Colonic mucosa (tissue), 4 donors: ENCODE results near the gene TREML1. TPM values are rescaled to one million over a fixed set of nuclear protein-coding genes. Genes with fewer than 3 reads are reported as not detected.

Experiments used
- DNase-seq: peaks from one replicate; pipeline ENCODE4 v3.0.0-alpha.2; 2020
- H3K27ac ChIP-seq: fragments of 200-600 bp; one replicate; pipeline ENCODE4 v1.8.0; 2021
- H3K27me3 ChIP-seq: fragments of 200-600 bp; one replicate; pipeline ENCODE4 v1.8.0; 2021
- H3K36me3 ChIP-seq: fragments of 200-600 bp; one replicate; pipeline ENCODE4 v1.8.0; 2021
- H3K4me1 ChIP-seq: fragments of 200-600 bp; one replicate; pipeline ENCODE4 v1.8.0; 2021; ENCODE audit warnings: mild to moderate bottlenecking
- H3K4me3 ChIP-seq: fragments of 200-600 bp; one replicate; pipeline ENCODE4 v1.8.0; 2021
- H3K9ac ChIP-seq, 2 donors: one replicate each; pipeline ENCODE4 v1.7.0; 2013; ENCODE audit warnings: control low read depth in 2 of 2, low read depth in 2 of 2, low read length in 2 of 2
- H3K9me3 ChIP-seq: fragments of 200-600 bp; one replicate; pipeline ENCODE4 v1.8.0; 2021
- CTCF ChIP-seq: fragments of 200-600 bp; IDR thresholded peaks from one replicate; pipeline ENCODE4 v1.8.0; 2022; ENCODE audit warnings: antibody characterized with exemption, mild to moderate bottlenecking
- intact Hi-C: fragments of 100-400 bp; cut with DNase I; formaldehyde crosslinking; loops from one replicate; pipeline ENCODE4 v1.14.1; 2022
- total RNA-seq, 2 donors: library from RNA; stranded (reverse); fragmentation: NEBNext Ultra II Directional in 1 of 2; extraction: Animal tissue kit (Norgen Biotek cat#: 25700) in 1 of 2; gene quantifications; one replicate each; pipeline ENCODE4 v1.2.1, GENCODE V29; 2021
- donor health status: healthy.
- donor health status: DM: no; HTN: no; CAD: no.
- donor health status: DM: no; HTN: no; CAD: no.

Gene TREML1
- total RNA-seq, 2 donors from 2014 or later, result not detected

- no peak for TF ChIP-seq CTCF
Measured at GRCh38 chr6:41156771-41157170, 2.6 kb upstream of the TREML1 start.

GRCh38 chr6:41156001-41156400, 1.9 kb upstream of the TREML1 start:
- H3K4me3 ChIP-seq, result no peak overlapping the region
- H3K9me3 ChIP-seq, result no peaks in the 10 kb centered on the region
- no peak overlapping the region for H3K9ac ChIP-seq
- H3K27ac ChIP-seq, result no peak overlapping the region
- no peaks in the 10 kb centered on the region for H3K4me1 ChIP-seq
- intact Hi-C loops, result no loop called here
- no peaks in the 10 kb centered on the region for H3K36me3 ChIP-seq
- no peak for DNase-seq
- no peak for TF ChIP-seq CTCF
- H3K27me3 ChIP-seq, result no peaks in the 10 kb centered on the region

More at GRCh38 chr6:41156771-41157170, 2.6 kb upstream of the TREML1 start:
- H3K9ac ChIP-seq, result no peak overlapping the region
- no peaks in the 10 kb centered on the region for H3K4me1 ChIP-seq
- intact Hi-C loops, result no loop called here
- no peaks in the 10 kb centered on the region for H3K36me3 ChIP-seq
- no peak overlapping the region for H3K4me3 ChIP-seq
- H3K9me3 ChIP-seq, result no peaks in the 10 kb centered on the region
- DNase-seq, result no peak
- H3K27me3 ChIP-seq, result no peaks in the 10 kb centered on the region
- H3K27ac ChIP-seq, result no peak overlapping the region

GRCh38 chr6:41155132-41155805, 1.1 kb upstream of the TREML1 start:
- no peaks in the 10 kb centered on the region for H3K36me3 ChIP-seq

GRCh38 chr6:41153451-41153850, 696 bp downstream of the TREML1 start:
- Histone ChIP-seq H3K4me3 (no peak overlapping the region), H3K36me3 (no peaks in the 10 kb centered on the region), H3K4me1 (no peaks in the 10 kb centered on the region), H3K9me3 (no peaks in the 10 kb centered on the region), H3K9ac (no peak overlapping the region), H3K27ac (no peak overlapping the region), H3K27me3 (no peaks in the 10 kb centered on the region)
- intact Hi-C loops, result no loop called here
- no peak for DNase-seq
- no peak for TF ChIP-seq CTCF

More at GRCh38 chr6:41155132-41155805, 1.1 kb upstream of the TREML1 start:
- no peak for TF ChIP-seq CTCF
- Histone ChIP-seq H3K27ac (no peak overlapping the region), H3K27me3 (no peaks in the 10 kb centered on the region), H3K9me3 (no peaks in the 10 kb centered on the region), H3K4me1 (no peaks in the 10 kb centered on the region), H3K9ac (no peak overlapping the region), H3K4me3 (no peak overlapping the region)
- intact Hi-C loops, result no loop called here
- DNase-seq, result no peak

- intact Hi-C loops, result no loop called here
- H3K9ac ChIP-seq, result no peak overlapping the region
- TF ChIP-seq CTCF, result no peak
- H3K36me3 ChIP-seq, result no peaks in the 10 kb centered on the region
- H3K4me1 ChIP-seq, result no peaks in the 10 kb centered on the region
- no peak for DNase-seq
- H3K27ac ChIP-seq, result no peak overlapping the region
- H3K9me3 ChIP-seq, result no peaks in the 10 kb centered on the region
- H3K4me3 ChIP-seq, result no peak overlapping the region
- no peaks in the 10 kb centered on the region for H3K27me3 ChIP-seq
Measured at GRCh38 chr6:41150671-41151070, 3.5 kb downstream of the TREML1 start.
